ENCODE data around the gene TMEM94.
"Not testable (repeated sequence)": the region's sequence is repeated elsewhere in the genome, so short reads cannot be mapped to it uniquely, and the experiment has no call there.

TMEM94 gene

GRCh38 chr17:75445896-75446295 lies 10.5 kb upstream of the TMEM94 start:
- DNase-seq (ENCODE audit: low read depth): not testable (repeated sequence)

- DNase-seq (ENCODE audit: low read depth): no peak
These were observed 8.2 kb upstream of the TMEM94 start for GRCh38 chr17:75447951-75448856.

GRCh38 chr17:75450270-75450669 lies 6.2 kb upstream of the TMEM94 start:
- peak; percentile 71 for DNase-seq (ENCODE audit: low read depth)

- DNase-seq (ENCODE audit: low read depth): peak; percentile 45
These were observed 2.2 kb upstream of the TMEM94 start for GRCh38 chr17:75454193-75454592.

- DNase-seq (ENCODE audit: low read depth): not testable (repeated sequence)
These were observed 1.8 kb upstream of the TMEM94 start for GRCh38 chr17:75454672-75455071.

GRCh38 chr17:75456039-75456416 lies 407 bp upstream of the TMEM94 start:
- no peak for DNase-seq (ENCODE audit: low read depth)

GRCh38 chr17:75457047-75457654 lies 716 bp downstream of the TMEM94 start:
- peak; percentile 65 for DNase-seq (ENCODE audit: low read depth)

- no peak for DNase-seq (ENCODE audit: low read depth)
These were observed 2.8 kb downstream of the TMEM94 start for GRCh38 chr17:75459246-75459589.

- no peak for DNase-seq (ENCODE audit: low read depth)
These were observed 3.3 kb downstream of the TMEM94 start for GRCh38 chr17:75459590-75460267.

- no peak for DNase-seq (ENCODE audit: low read depth)
These were observed 3.9 kb downstream of the TMEM94 start for GRCh38 chr17:75460295-75460694.

GRCh38 chr17:75463603-75464002 lies 7.2 kb downstream of the TMEM94 start:
- DNase-seq (ENCODE audit: low read depth): no peak

- no peak for DNase-seq (ENCODE audit: low read depth)
These were observed 8.6 kb downstream of the TMEM94 start for GRCh38 chr17:75465039-75465438.

- DNase-seq (ENCODE audit: low read depth): no peak
These were observed 11.9 kb downstream of the TMEM94 start for GRCh38 chr17:75468291-75468754.

- no peak for DNase-seq (ENCODE audit: low read depth)
These were observed 12.4 kb downstream of the TMEM94 start for GRCh38 chr17:75468779-75469373.

- no peak for DNase-seq (ENCODE audit: low read depth)
These were observed 14.8 kb downstream of the TMEM94 start for GRCh38 chr17:75471207-75471606.

- no peak for DNase-seq (ENCODE audit: low read depth)
These were observed 15.7 kb downstream of the TMEM94 start for GRCh38 chr17:75472119-75472518.

GRCh38 chr17:75473246-75473645 lies 16.8 kb downstream of the TMEM94 start:
- DNase-seq (ENCODE audit: low read depth): no peak

GRCh38 chr17:75474736-75475135 lies 18.3 kb downstream of the TMEM94 start:
- DNase-seq (ENCODE audit: low read depth): no peak

- DNase-seq (ENCODE audit: low read depth): no peak
These were observed 18.9 kb downstream of the TMEM94 start for GRCh38 chr17:75475144-75475835.

- DNase-seq (ENCODE audit: low read depth): no peak
These were observed 19.4 kb downstream of the TMEM94 start for GRCh38 chr17:75475851-75476250.

- no peak for DNase-seq (ENCODE audit: low read depth)
These were observed 19.8 kb downstream of the TMEM94 start for GRCh38 chr17:75476271-75476671.
